SK-N-SH treated with all-trans-retinoic acid at 6 μM for 48 hours (cell line): ENCODE data around the gene RHOU.
"Not testable (repeated sequence)": the region's sequence is repeated elsewhere in the genome, so short reads cannot be mapped to it uniquely, and the experiment has no call there.

Source experiments
- ATAC-seq: fragments of 200-7000 bp; cut with Tn5 transposase; 3 replicates; pipeline ENCODE4 v1.9.1; 2020; ENCODE audit warnings: mild to moderate bottlenecking, moderate library complexity
- BACH2 ChIP-seq: fragments of 250-450 bp; sonication (Bioruptor Pico); IDR thresholded peaks from 2 replicates; pipeline ENCODE4 v1.9.0; 2021; ENCODE audit warnings: mild to moderate bottlenecking, borderline replicate concordance
- CSDC2 ChIP-seq: fragments of 250-450 bp; sonication (Bioruptor Pico); IDR thresholded peaks from 2 replicates; pipeline ENCODE4 v1.5.0; 2020; ENCODE audit warnings: mild to moderate bottlenecking, moderate library complexity
- ESRRG ChIP-seq: fragments of 250-450 bp; sonication (Bioruptor Pico); IDR thresholded peaks from 2 replicates; pipeline ENCODE4 v1.6.1; 2021; ENCODE audit warnings: mild to moderate bottlenecking
- GLIS3 ChIP-seq: fragments of 250-450 bp; sonication (Bioruptor Pico); IDR thresholded peaks from 2 replicates; pipeline ENCODE4 v1.5.0; 2020; ENCODE audit warnings: mild to moderate bottlenecking, moderate library complexity
- ISL1 ChIP-seq: fragments of 250-450 bp; sonication (Bioruptor Pico); IDR thresholded peaks from 2 replicates; pipeline ENCODE4 v2.1.2; 2022; ENCODE audit warnings: mild to moderate bottlenecking, moderate library complexity
- OSR1 ChIP-seq: fragments of 250-450 bp; sonication (Bioruptor Pico); IDR thresholded peaks from 2 replicates; pipeline ENCODE4 v1.8.0; 2022; ENCODE audit warnings: moderate library complexity, mild to moderate bottlenecking, inconsistent platforms
- PPARA ChIP-seq: fragments of 250-450 bp; sonication (Bioruptor Pico); IDR thresholded peaks from 2 replicates; pipeline ENCODE4 v1.5.0; 2020; ENCODE audit warnings: mild to moderate bottlenecking, borderline replicate concordance
- RARB ChIP-seq: fragments of 250-450 bp; sonication (Bioruptor Pico); IDR thresholded peaks from 2 replicates; pipeline ENCODE4 v1.8.0; 2021; ENCODE audit warnings: mild to moderate bottlenecking, moderate library complexity
- SNAI2 ChIP-seq: fragments of 250-450 bp; sonication (Bioruptor Pico); IDR thresholded peaks from 2 replicates; pipeline ENCODE4 v1.5.0; 2020; ENCODE audit warnings: mild to moderate bottlenecking, moderate library complexity
- TOX ChIP-seq: fragments of 250-450 bp; sonication (Bioruptor Pico); IDR thresholded peaks from 2 replicates; pipeline ENCODE4 v1.8.0; 2021; ENCODE audit warnings: mild to moderate bottlenecking, moderate library complexity, borderline replicate concordance
- ZC3H10 ChIP-seq: fragments of 250-450 bp; sonication (Bioruptor Pico); IDR thresholded peaks from 2 replicates; pipeline ENCODE4 v1.5.1; 2021; ENCODE audit warnings: mild to moderate bottlenecking, moderate library complexity
- ZFP3 ChIP-seq: fragments of 250-450 bp; sonication (Bioruptor Pico); IDR thresholded peaks from 2 replicates; pipeline ENCODE4 v1.5.0; 2020; ENCODE audit warnings: mild to moderate bottlenecking, moderate library complexity
- ZFP30 ChIP-seq: fragments of 450-650 bp; formaldehyde crosslinking; IDR thresholded peaks from 2 replicates; pipeline ENCODE4 v1.5.0; 2022; ENCODE audit warnings: mild to moderate bottlenecking, moderate library complexity
- ZNF565 ChIP-seq: fragments of 450-650 bp; formaldehyde crosslinking; conservative IDR thresholded peaks from 2 replicates; pipeline ENCODE4 v1.5.0; 2020; ENCODE audit warnings: low read depth, mild to moderate bottlenecking, moderate library complexity
- ZNF70 ChIP-seq: fragments of 450-650 bp; formaldehyde crosslinking; IDR thresholded peaks from 2 replicates; pipeline ENCODE4 v1.5.0; 2020; ENCODE audit warnings: mild to moderate bottlenecking, moderate library complexity
- ZNF8 ChIP-seq: fragments of 450-650 bp; formaldehyde crosslinking; IDR thresholded peaks from 2 replicates; pipeline ENCODE4 v1.5.0; 2020; ENCODE audit warnings: mild to moderate bottlenecking, moderate library complexity
- TF ChIP-seq, protein P1 (sequence below): fragments of 250-450 bp; sonication (Bioruptor Pico); IDR thresholded peaks from 2 replicates; pipeline ENCODE4 v1.8.0; 2021; ENCODE audit warnings: low read depth, mild to moderate bottlenecking, moderate library complexity, borderline replicate concordance
- TF ChIP-seq, protein P2 (sequence below): fragments of 250-450 bp; sonication (Bioruptor Pico); IDR thresholded peaks from 2 replicates; pipeline ENCODE4 v1.5.0; 2020; ENCODE audit warnings: mild to moderate bottlenecking, moderate library complexity
- TF ChIP-seq, protein P3 (sequence below): fragments of 250-450 bp; sonication (Bioruptor Pico); IDR thresholded peaks from 2 replicates; pipeline ENCODE4 v1.5.1; 2020; ENCODE audit warnings: low read depth, mild to moderate bottlenecking, moderate library complexity
- TF ChIP-seq, protein P4 (sequence below): fragments of 250-450 bp; sonication (Bioruptor Pico); IDR thresholded peaks from 2 replicates; pipeline ENCODE4 v1.8.0; 2020; ENCODE audit warnings: mild to moderate bottlenecking, moderate library complexity, borderline replicate concordance
- TF ChIP-seq, protein P5 (sequence below): fragments of 250-450 bp; sonication (Bioruptor Pico); IDR thresholded peaks from 2 replicates; pipeline ENCODE4 v1.5.1; 2021; ENCODE audit warnings: mild to moderate bottlenecking, moderate library complexity

The RHOU gene

DNA sequence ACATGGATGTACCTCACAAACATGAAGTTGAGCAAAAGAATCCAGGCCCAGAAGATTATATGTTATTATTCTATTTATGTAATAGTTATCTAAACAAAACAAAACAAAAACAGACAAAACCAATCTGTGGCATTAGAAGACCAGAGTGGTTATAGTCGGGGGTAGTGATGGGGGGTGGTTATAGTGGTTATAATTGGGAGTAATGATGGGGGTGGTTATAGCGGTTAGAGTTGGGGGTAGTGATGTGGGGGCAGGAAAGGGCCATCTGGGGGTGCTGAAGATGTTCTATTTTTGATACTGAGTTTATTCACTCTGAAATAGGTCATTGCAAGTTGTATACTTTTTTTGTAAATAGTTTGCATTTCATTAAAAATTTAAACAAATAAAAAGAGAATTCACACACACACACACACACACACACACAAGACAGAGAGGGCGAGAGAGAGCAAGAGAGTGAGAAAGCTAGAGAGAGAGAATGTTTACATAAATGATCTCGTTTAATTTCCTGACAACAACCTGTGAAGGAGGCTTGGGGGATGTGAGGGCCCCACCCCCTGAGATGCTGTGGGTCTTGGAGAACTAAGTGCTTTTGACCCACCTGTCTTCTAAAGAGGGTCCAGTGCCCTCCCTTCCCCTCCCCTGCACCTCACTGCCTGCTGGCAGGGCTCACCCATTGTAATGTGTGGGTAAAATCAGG lies 37.4 kb downstream of the RHOU start:
- no peak for ATAC-seq

DNA sequence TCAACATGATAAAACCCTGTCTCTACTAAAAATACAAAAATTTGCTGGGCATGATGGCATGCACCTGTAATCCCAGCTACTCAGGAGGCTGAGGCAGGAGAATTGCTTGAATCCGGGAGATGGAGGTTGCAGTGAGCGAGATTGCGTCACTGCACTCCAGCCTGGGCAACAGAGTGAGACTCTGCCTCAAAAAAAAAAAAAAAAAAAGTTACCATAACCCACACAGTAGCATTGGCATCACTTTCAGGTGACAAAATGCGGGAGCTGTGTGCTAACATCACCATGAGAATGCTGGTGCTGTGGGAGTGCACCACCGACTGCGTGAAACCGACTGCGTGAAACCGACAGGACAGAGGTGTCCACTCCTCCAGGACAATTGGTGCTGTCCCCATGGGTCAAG lies 40.7 kb downstream of the RHOU start:
- not testable (repeated sequence) for ATAC-seq

More for the DNA sequence above, 37.4 kb downstream of the RHOU start:
- TF ChIP-seq, protein P1, sequence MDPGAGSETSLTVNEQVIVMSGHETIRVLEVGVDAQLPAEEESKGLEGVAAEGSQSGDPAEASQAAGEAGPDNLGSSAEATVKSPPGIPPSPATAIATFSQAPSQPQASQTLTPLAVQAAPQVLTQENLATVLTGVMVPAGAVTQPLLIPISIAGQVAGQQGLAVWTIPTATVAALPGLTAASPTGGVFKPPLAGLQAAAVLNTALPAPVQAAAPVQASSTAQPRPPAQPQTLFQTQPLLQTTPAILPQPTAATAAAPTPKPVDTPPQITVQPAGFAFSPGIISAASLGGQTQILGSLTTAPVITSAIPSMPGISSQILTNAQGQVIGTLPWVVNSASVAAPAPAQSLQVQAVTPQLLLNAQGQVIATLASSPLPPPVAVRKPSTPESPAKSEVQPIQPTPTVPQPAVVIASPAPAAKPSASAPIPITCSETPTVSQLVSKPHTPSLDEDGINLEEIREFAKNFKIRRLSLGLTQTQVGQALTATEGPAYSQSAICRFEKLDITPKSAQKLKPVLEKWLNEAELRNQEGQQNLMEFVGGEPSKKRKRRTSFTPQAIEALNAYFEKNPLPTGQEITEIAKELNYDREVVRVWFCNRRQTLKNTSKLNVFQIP (CRISPR knock-in tag), result no peak
- TF ChIP-seq OSR1 (no peak), ESRRG (CRISPR knock-in tag) (no peak), ZFP3 (no peak), ZNF565 (CRISPR knock-in tag) (no peak), BACH2 (no peak), PPARA (CRISPR knock-in tag) (no peak), ZC3H10 (CRISPR knock-in tag) (no peak), RARB (no peak), SNAI2 (CRISPR knock-in tag) (no peak), CSDC2 (CRISPR knock-in tag) (no peak), ISL1 (CRISPR knock-in tag) (no peak), ZNF8 (CRISPR knock-in tag) (no peak), TOX (CRISPR knock-in tag) (no peak), ZFP30 (CRISPR knock-in tag) (no peak), GLIS3 (CRISPR knock-in tag) (no peak), ZNF70 (CRISPR knock-in tag) (no peak)
- TF ChIP-seq, protein P2, sequence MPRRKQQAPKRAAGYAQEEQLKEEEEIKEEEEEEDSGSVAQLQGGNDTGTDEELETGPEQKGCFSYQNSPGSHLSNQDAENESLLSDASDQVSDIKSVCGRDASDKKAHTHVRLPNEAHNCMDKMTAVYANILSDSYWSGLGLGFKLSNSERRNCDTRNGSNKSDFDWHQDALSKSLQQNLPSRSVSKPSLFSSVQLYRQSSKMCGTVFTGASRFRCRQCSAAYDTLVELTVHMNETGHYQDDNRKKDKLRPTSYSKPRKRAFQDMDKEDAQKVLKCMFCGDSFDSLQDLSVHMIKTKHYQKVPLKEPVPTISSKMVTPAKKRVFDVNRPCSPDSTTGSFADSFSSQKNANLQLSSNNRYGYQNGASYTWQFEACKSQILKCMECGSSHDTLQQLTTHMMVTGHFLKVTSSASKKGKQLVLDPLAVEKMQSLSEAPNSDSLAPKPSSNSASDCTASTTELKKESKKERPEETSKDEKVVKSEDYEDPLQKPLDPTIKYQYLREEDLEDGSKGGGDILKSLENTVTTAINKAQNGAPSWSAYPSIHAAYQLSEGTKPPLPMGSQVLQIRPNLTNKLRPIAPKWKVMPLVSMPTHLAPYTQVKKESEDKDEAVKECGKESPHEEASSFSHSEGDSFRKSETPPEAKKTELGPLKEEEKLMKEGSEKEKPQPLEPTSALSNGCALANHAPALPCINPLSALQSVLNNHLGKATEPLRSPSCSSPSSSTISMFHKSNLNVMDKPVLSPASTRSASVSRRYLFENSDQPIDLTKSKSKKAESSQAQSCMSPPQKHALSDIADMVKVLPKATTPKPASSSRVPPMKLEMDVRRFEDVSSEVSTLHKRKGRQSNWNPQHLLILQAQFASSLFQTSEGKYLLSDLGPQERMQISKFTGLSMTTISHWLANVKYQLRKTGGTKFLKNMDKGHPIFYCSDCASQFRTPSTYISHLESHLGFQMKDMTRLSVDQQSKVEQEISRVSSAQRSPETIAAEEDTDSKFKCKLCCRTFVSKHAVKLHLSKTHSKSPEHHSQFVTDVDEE, result no peak
- TF ChIP-seq, protein P3, sequence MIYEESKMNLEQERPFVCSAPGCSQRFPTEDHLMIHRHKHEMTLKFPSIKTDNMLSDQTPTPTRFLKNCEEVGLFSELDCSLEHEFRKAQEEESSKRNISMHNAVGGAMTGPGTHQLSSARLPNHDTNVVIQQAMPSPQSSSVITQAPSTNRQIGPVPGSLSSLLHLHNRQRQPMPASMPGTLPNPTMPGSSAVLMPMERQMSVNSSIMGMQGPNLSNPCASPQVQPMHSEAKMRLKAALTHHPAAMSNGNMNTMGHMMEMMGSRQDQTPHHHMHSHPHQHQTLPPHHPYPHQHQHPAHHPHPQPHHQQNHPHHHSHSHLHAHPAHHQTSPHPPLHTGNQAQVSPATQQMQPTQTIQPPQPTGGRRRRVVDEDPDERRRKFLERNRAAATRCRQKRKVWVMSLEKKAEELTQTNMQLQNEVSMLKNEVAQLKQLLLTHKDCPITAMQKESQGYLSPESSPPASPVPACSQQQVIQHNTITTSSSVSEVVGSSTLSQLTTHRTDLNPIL (CRISPR knock-in tag), result no peak
- TF ChIP-seq, protein P4, sequence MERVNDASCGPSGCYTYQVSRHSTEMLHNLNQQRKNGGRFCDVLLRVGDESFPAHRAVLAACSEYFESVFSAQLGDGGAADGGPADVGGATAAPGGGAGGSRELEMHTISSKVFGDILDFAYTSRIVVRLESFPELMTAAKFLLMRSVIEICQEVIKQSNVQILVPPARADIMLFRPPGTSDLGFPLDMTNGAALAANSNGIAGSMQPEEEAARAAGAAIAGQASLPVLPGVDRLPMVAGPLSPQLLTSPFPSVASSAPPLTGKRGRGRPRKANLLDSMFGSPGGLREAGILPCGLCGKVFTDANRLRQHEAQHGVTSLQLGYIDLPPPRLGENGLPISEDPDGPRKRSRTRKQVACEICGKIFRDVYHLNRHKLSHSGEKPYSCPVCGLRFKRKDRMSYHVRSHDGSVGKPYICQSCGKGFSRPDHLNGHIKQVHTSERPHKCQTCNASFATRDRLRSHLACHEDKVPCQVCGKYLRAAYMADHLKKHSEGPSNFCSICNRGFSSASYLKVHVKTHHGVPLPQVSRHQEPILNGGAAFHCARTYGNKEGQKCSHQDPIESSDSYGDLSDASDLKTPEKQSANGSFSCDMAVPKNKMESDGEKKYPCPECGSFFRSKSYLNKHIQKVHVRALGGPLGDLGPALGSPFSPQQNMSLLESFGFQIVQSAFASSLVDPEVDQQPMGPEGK (CRISPR knock-in tag), result no peak

DNA sequence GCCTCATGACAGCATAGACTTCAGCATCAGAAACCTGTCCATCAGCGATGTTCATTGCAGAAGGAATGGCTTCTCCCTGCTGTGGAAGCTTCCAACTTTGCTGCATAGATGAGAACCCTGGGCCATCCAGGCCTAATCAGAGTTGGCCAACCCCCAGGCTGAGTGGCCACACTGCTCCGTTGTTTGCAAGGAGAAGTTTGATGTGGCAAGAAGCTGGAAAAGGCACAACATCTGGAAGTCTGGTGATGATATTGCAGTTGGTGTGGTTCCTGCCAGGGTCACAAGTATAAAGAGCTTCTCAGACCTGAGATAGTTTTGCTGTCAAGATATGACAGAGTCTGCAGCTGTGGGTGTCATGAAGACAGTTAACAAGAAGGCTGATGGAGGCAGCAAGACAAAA lies 41.2 kb downstream of the RHOU start:
- ATAC-seq, result no peak
- TF ChIP-seq CSDC2 (CRISPR knock-in tag), result no peak

DNA sequence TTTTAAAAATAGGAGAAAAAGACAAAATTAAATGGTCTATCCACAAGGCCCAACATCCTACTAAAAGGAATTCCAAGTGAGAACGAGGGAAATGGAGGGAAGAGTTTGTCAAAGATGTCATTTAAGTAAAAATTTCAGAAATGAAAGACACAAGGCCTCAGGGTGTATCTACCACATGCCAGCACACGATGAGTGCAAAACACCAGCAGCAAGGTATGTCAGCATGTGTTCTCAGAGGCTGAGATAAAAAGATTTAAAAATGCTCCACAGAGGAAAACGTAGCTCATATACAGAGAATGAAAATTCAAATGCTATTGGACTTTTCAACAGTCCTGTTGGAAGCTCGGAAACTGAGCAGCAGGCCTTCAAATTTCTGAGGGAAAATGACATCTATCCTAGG lies 42.0 kb downstream of the RHOU start:
- TF ChIP-seq OSR1, result no peak
- no peak for TF ChIP-seq ZC3H10 (CRISPR knock-in tag)
- no peak for ATAC-seq

DNA sequence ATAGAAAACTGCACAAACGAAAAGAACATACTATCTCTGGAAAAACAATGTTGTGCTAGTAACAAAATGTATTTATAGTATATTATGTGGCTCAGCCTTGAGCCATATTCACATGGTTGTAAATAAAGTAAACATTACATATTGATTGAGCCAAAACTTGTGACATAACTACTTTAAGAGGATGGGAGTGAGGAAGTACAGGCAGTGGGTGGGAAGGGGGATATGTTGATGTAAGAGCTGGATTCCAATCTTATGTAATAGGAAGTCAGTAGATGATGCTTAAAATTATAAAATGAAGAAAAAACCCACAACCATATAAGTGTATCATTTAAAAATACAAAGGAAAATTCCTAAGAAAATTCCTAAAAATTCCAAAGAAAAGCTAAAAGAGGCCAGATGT lies 42.7 kb downstream of the RHOU start:
- no peak for TF ChIP-seq PPARA (CRISPR knock-in tag)
- no peak for TF ChIP-seq GLIS3 (CRISPR knock-in tag)
- TF ChIP-seq ZFP3, result no peak
- TF ChIP-seq TOX (CRISPR knock-in tag), result no peak
- TF ChIP-seq, protein P5, sequence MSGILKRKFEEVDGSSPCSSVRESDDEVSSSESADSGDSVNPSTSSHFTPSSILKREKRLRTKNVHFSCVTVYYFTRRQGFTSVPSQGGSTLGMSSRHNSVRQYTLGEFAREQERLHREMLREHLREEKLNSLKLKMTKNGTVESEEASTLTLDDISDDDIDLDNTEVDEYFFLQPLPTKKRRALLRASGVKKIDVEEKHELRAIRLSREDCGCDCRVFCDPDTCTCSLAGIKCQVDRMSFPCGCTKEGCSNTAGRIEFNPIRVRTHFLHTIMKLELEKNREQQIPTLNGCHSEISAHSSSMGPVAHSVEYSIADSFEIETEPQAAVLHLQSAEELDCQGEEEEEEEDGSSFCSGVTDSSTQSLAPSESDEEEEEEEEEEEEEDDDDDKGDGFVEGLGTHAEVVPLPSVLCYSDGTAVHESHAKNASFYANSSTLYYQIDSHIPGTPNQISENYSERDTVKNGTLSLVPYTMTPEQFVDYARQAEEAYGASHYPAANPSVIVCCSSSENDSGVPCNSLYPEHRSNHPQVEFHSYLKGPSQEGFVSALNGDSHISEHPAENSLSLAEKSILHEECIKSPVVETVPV (CRISPR knock-in tag), result no peak
- ATAC-seq, result no peak
